Measurements from ENCODE around the gene KCTD15. TPM values are rescaled to one million over a fixed set of nuclear protein-coding genes. Genes with fewer than 3 reads are reported as not detected.

KCTD15 gene
- total and polyA plus RNA-seq, 10 donors, result 7.6 to 31.8 (median 19.2) TPM

DNA sequence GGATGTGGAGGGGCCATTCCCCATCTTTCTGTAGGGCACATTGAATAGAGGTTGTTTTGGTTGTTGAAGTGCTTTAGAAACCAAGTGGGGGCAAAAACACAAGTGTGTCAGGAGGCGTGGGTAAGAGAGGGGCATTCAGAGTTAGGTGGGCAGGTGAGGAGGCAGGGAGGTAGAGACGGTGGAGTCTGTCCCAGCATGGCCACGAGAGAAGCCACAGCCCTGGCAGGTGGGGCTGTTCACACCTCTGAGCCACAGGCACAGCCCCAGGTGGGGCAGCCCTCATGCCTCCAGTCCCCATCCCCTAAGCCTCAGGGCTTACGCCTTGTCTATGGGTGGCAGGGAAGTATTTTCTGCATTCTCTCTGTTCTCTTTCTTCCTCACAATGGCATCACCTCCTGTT is 43.7 kb downstream of the KCTD15 start:
- Histone ChIP-seq H3K4me1 (no peaks in the 10 kb centered on the region), H3K4me3 (no peak overlapping the region), H3K9me3 (no peaks in the 10 kb centered on the region), H3K27ac (no peak overlapping the region), H3K36me3 (no peaks in the 10 kb centered on the region), H3K27me3 (replicated peaks in 1 of 7) (peaks cover 0 to 25% (median 0%) of the 10 kb centered on the region in 7 donors)
- WGBS, 5 donors, result 69 to 83% (median 82%) methylated on average over 4 of the region's 4 CpGs
- TF ChIP-seq CTCF (IDR thresholded peaks at IDR 0.05 in 8 of 11, conservative IDR thresholded peaks at IDR 0.05 in 3 of 11) (no peak), POLR2AphosphoS5 (IDR thresholded peaks at IDR 0.05) (no peak), POLR2A (IDR thresholded peaks at IDR 0.05) (no peak)
- intact Hi-C loops (cut with DNase I; ENCODE audit: low total_unique reads), result no loop called here
- DNase-seq, result no peak

DNA sequence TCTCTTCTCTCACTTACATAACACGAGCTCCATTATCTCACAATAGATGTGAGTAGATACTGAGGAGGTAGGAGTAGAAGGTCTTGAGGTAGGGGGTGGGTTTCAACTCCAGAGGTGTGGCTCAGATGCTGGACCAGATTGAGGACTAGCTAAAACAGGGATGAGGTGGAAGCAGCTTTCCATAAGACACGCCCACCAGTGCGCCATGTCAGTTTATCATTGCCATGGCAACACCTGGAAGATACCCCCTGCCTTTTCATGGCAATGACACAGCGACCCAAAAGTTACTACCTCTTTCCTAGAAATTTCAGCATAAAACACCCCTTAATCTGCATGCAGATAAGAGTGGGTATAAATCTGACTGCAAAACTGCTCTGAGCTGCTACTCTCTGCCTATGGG is 44.1 kb downstream of the KCTD15 start:
- 72 to 83% (median 78%) methylated on average over 4 of the region's 4 CpGs for WGBS, 5 donors
- H3K36me3 ChIP-seq, result no peaks in the 10 kb centered on the region
- H3K4me1 ChIP-seq, result no peaks in the 10 kb centered on the region
- H3K4me3 ChIP-seq, result no peak overlapping the region
- no peak overlapping the region for H3K27ac ChIP-seq
- H3K9me3 ChIP-seq, result no peaks in the 10 kb centered on the region
- TF ChIP-seq POLR2AphosphoS5 (IDR thresholded peaks at IDR 0.05), result no peak
- TF ChIP-seq CTCF (IDR thresholded peaks at IDR 0.05 in 8 of 11, conservative IDR thresholded peaks at IDR 0.05 in 3 of 11), result no peak
- no peak for TF ChIP-seq POLR2A (IDR thresholded peaks at IDR 0.05)
- DNase-seq, result no peak
- intact Hi-C loops (cut with DNase I; ENCODE audit: low total_unique reads), result no loop called here
- peaks cover 0 to 25% (median 0%) of the 10 kb centered on the region in 7 donors for H3K27me3 ChIP-seq (replicated peaks in 1 of 7)

GRCh38 chr19:33841685-33842084 is 45.0 kb downstream of the KCTD15 start:
- DNase-seq, result no peak
- H3K9me3 ChIP-seq, result no peaks in the 10 kb centered on the region
- H3K27me3 ChIP-seq (replicated peaks in 1 of 7), result peaks cover 0 to 25% (median 0%) of the 10 kb centered on the region in 7 donors
- TF ChIP-seq POLR2A (IDR thresholded peaks at IDR 0.05) (no peak), POLR2AphosphoS5 (IDR thresholded peaks at IDR 0.05) (no peak), CTCF (IDR thresholded peaks at IDR 0.05 in 8 of 11, conservative IDR thresholded peaks at IDR 0.05 in 3 of 11) (no peak)
- no peaks in the 10 kb centered on the region for H3K4me1 ChIP-seq
- no peaks in the 10 kb centered on the region for H3K36me3 ChIP-seq
- intact Hi-C loops (cut with DNase I; ENCODE audit: low total_unique reads), result no loop called here
- H3K27ac ChIP-seq, result no peak overlapping the region
- WGBS, 5 donors, result 76 to 93% (median 84%) methylated on average over 4 to 5 of the region's 5 CpGs
- no peak overlapping the region for H3K4me3 ChIP-seq

DNA sequence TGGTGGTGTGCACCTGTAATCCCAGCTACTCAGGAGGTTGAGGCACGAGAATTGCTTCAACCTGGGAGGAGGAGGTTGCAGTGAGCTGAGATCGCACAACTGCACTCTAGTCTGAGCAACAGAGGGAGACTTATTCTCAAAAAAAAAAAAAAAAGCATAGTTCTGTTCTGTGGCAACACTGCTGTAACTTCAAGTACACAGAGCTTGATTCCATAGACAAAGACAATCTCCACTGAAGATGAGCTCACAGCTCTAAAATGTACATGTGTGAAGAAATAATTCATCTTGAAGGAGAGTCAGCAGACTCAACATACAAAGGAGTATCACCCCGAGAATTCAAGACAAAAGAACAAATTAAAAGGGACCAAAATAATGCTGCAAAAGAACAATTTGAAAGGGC is 47.8 kb downstream of the KCTD15 start:
- Histone ChIP-seq H3K4me1 (no peaks in the 10 kb centered on the region), H3K36me3 (no peaks in the 10 kb centered on the region), H3K27me3 (replicated peaks in 1 of 7) (peaks cover 0 to 25% (median 0%) of the 10 kb centered on the region in 7 donors), H3K27ac (no peak overlapping the region), H3K4me3 (no peak overlapping the region), H3K9me3 (peaks cover 0 to 2% (median 0%) of the 10 kb centered on the region in 8 donors)
- whole genome bisulfite sequencing, 5 donors, result 76 to 89% (median 83%) methylated on average over 3 of the region's 3 CpGs
- intact Hi-C loops (cut with DNase I; ENCODE audit: low total_unique reads), result no loop called here
- no peak for DNase-seq
- TF ChIP-seq CTCF (IDR thresholded peaks at IDR 0.05 in 8 of 11, conservative IDR thresholded peaks at IDR 0.05 in 3 of 11) (no peak), POLR2AphosphoS5 (IDR thresholded peaks at IDR 0.05) (no peak), POLR2A (IDR thresholded peaks at IDR 0.05) (no peak)
